GM19372 (cell line): Measurements from ENCODE around the gene MAGI3.
"Not testable (repeated sequence)": the region's sequence is repeated elsewhere in the genome, so short reads cannot be mapped to it uniquely, and the experiment has no call there.

Experiments used
- ATAC-seq: cut with Tn5 transposase; IDR thresholded peaks from one replicate; pipeline ENCODE4 v1.9.1; 2021; ENCODE audit warnings: mild to moderate bottlenecking, low read depth, moderate library complexity; ENCODE audit not compliant: unreplicated experiment

Gene MAGI3

GRCh38 chr1:113508364-113509164 lies 118.2 kb downstream of the MAGI3 start:
- no peak for ATAC-seq

GRCh38 chr1:113509766-113510165 lies 119.5 kb downstream of the MAGI3 start:
- not testable (repeated sequence) for ATAC-seq

- ATAC-seq, result no peak
These were observed 121.0 kb downstream of the MAGI3 start for GRCh38 chr1:113511269-113511668.

- no peak for ATAC-seq
These were observed 125.2 kb downstream of the MAGI3 start for GRCh38 chr1:113515498-113515897.

- ATAC-seq, result no peak
These were observed 127.0 kb downstream of the MAGI3 start for GRCh38 chr1:113517346-113517745.

GRCh38 chr1:113517983-113518382 lies 127.7 kb downstream of the MAGI3 start:
- ATAC-seq, result no peak

GRCh38 chr1:113519556-113519955 lies 129.2 kb downstream of the MAGI3 start:
- no peak for ATAC-seq

GRCh38 chr1:113530021-113530420 lies 139.7 kb downstream of the MAGI3 start:
- no peak for ATAC-seq

- no peak for ATAC-seq
These were observed 141.0 kb downstream of the MAGI3 start for GRCh38 chr1:113531321-113531720.

GRCh38 chr1:113533061-113533460 lies 142.7 kb downstream of the MAGI3 start:
- ATAC-seq, result no peak

- no peak for ATAC-seq
These were observed 144.0 kb downstream of the MAGI3 start for GRCh38 chr1:113534130-113534817.

- no peak for ATAC-seq
These were observed 144.6 kb downstream of the MAGI3 start for GRCh38 chr1:113534875-113535274.

GRCh38 chr1:113536182-113536780 lies 146.0 kb downstream of the MAGI3 start:
- no peak for ATAC-seq

- no peak for ATAC-seq
These were observed 147.9 kb downstream of the MAGI3 start for GRCh38 chr1:113538225-113538624.

- ATAC-seq, result no peak
These were observed 150.0 kb downstream of the MAGI3 start for GRCh38 chr1:113540335-113540734.

GRCh38 chr1:113541106-113541505 lies 150.8 kb downstream of the MAGI3 start:
- ATAC-seq, result no peak

GRCh38 chr1:113542221-113542701 lies 151.9 kb downstream of the MAGI3 start:
- no peak for ATAC-seq

GRCh38 chr1:113543110-113543509 lies 152.8 kb downstream of the MAGI3 start:
- ATAC-seq, result no peak

- ATAC-seq, result no peak
These were observed 154.9 kb downstream of the MAGI3 start for GRCh38 chr1:113545210-113545609.

- ATAC-seq, result no peak
These were observed 155.3 kb downstream of the MAGI3 start for GRCh38 chr1:113545626-113546025.

- ATAC-seq, result no peak
These were observed 161.4 kb downstream of the MAGI3 start for GRCh38 chr1:113551728-113552127.
